T-helper 22 cell (primary cell): Measurements from ENCODE around the gene KRT75.
"Not testable (repeated sequence)": the region's sequence is repeated elsewhere in the genome, so short reads cannot be mapped to it uniquely, and the experiment has no call there.

Experiments
- DNase-seq: peaks from one replicate; pipeline ENCODE4 v3.0.0-alpha.2; 2020; ENCODE audit warnings: low read depth

The KRT75 gene

DNA sequence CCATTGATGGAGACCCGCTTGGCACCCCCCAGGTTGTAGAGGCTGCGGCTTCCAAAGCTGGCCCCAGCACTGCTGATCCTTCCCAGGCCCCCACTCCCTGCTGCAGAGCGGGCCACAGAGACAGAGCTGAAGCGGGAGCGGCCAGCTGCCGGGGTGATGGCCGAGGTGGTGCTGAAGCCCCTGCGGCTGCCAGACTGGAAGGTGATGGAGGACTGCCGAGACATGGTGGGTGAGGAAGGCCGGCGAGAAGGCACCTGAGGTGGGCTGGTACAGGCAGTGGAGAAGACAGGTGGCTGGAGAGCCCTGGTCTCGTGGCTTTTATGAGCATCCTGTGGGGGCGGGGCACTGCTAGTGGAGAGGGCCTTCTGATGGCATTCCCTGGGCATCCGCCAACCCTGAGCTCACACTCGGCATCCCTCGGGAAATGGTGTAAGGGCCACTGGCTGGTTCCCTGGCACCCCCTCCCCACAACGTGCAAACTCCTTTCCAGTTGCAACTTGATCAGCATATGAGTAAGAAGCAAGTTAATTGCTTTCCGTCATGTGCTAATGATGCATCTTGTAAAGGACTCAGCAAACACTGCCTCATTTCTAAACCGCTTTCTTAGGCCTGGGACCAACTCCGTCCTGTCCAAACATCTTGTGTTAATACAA is at the start of gene KRT75:
Gene KRT75 (minus strand): TSS at position 291 of the 653 bp plus-strand sequence. CDS start 67 bp downstream, at position 224.
- DNase-seq = no peak

DNA sequence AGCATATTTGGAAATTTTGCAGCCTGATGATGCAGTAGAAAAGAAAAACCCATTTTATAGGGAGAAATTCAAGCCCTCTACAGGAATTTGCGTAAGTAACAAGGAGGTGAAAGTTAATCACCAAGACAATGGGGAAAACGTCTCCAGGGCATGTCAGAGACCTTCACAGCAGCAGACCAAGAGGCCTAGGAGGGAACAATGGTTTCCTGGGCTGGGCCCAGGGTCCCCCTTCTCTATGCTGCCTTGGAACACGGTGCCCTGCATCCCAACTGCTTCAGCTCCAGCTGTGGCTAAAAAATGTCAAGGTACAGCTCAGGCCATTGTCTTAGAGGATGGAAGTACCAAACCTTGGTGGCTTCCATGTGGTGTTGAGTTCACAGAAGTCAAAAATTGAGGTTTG is 45.9 kb upstream of the KRT75 start:
- no peak for DNase-seq

DNA sequence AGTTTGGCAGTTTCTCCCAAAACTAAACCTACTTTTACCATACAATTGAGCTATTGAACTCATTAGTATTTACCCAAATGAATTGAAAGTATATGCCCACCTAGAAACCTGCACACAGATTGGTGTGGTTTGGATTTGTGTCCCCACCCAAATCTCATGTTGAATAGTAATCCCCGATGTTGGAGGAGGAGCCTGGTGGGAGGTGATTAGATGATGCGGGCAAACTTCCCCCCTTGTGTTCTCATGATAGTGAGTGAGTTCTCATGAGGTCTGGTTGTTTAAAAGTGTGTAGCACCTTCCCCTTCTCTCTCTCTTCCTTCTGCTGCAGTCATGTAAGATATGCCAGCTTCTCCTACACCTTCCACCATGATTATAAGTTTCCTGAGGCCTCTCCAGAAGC is 43.5 kb upstream of the KRT75 start:
- no peak for DNase-seq

DNA sequence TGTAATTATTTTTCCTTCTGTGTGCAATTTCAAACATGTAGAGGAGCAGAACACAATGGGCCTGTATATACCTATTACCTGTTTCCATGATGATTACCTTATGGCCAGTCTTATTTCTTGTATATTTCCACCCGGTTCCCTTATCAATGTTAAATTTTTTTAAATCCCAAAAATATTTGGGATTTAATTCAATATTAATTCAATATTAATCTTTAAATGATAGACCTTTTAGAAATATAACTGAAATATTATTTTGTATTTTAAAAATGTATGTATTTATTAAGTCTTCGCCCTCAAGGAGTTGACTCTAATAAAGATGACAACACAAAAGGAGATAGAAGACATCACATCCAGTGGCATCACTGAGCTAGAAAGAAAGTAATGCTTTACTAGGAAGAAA is 40.0 kb upstream of the KRT75 start:
- DNase-seq = no peak

DNA sequence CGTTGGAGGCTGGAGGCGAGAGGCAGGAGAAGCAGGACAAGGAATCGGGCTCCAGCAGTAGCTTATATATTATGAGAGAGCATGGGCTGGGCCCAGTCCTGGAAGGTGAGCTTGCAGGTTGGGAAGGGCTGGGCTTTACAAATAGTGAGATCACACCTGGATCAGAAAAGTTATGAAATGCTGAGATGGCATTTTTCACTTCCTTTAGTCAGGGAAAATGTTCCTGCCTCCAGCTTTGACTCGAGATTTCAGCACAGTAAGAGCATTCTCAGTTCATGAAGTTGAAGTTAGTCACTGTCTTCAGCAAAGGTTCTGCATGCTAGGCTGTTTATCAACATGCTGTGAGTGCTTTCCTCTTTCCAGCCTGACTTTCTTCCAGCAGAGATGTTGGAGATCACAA is 39.6 kb upstream of the KRT75 start, which contains the start of gene KRT6C:
Gene KRT6C (minus strand): TSS at position 38 of the 400 bp plus-strand sequence. CDS start 68 bp downstream, outside the sequence.
- no peak for DNase-seq

DNA sequence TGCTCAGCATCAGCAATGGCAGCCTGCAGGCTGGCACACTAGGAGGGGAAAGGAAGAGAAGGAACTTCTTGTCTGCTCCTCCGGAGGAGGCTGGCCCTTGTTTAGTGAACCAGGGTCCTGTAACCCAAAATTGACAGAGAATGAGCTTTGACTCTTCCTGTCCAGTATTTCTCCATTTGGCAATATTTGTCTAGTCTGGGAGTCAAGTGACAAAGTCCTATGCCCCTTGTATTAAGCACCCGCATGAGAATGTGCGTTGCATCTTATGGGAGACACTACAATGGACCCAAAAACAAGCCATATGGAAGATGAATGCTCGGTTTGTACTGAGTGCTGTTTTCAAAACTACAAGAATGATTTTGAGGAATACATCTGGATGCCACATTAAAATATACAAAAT is 35.7 kb upstream of the KRT75 start:
- DNase-seq = no peak

DNA sequence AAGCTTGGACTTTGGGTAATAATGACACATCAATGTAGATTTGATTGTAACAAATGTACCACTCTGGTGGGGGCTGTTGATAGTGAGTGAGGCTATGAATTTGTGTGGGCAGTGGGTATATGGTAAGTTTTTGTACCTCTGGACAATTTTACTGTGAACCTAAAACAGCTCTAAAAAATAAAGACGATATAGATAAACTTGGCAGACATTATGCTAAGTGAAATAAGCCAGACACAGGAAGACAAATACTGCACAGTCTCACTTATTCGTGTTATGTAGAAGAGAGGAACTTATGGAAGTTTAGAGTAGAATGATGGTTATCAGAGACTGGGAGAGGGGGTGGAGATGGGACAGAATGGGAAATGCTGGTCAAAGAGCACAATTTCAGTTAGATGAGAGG is 30.7 kb upstream of the KRT75 start:
- no peak for DNase-seq

DNA sequence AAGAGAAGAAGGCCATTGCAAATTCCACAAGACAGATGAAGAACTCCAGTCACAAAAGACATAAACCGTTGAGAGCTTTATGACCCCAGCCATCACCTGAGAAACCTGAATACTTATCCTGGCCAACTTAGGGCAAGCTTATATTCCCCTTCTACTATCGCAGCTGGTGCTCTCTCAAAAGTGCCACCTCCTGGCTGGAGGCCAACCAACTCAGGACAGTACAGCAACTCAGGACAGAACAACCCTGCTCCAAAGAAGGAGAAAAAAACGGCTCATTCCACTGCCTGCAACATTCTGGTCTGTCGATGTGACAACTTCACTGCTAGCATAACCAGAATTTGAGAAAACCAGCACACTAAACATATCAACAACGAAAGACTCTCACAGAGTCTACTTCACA is 27.5 kb upstream of the KRT75 start:
- DNase-seq = no peak

DNA sequence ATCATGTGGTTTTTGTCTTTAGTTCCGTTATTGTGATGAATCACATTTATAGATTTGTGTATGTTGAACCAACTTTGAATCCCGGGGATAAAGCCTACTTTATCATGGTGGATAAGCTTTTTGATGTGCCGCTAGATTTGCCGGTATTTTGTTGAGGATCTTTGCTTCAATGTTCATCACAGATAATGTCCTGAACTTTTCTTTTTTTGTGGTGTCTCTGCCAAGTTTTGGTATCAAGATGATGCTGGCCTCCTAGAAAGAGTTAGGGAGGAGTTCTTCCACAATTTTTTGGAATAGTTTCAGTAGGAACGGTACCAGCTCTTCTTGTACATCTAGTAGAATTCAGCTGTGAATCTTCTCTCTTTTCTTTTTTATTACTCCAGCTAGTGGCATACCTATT is 24.7 kb upstream of the KRT75 start:
- no peak for DNase-seq

DNA sequence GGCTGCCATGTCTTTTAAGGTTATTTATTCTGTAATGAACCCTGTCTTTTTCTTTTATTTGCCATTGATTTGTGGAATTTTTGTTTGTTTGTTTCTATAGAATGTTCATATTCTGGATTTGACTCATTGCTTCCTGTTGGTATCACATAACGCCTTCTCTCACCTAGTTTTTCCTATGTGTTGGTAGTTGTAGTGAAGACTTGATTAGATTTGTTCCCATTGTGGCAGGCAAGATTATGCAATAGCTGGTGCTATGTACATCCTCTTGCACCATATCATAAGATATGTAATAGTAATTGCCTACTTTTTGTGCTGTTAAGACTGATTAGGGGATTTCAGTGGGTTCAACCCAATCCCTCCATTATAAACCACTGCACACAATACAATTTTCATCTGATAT is 21.6 kb upstream of the KRT75 start:
- DNase-seq = no peak

DNA sequence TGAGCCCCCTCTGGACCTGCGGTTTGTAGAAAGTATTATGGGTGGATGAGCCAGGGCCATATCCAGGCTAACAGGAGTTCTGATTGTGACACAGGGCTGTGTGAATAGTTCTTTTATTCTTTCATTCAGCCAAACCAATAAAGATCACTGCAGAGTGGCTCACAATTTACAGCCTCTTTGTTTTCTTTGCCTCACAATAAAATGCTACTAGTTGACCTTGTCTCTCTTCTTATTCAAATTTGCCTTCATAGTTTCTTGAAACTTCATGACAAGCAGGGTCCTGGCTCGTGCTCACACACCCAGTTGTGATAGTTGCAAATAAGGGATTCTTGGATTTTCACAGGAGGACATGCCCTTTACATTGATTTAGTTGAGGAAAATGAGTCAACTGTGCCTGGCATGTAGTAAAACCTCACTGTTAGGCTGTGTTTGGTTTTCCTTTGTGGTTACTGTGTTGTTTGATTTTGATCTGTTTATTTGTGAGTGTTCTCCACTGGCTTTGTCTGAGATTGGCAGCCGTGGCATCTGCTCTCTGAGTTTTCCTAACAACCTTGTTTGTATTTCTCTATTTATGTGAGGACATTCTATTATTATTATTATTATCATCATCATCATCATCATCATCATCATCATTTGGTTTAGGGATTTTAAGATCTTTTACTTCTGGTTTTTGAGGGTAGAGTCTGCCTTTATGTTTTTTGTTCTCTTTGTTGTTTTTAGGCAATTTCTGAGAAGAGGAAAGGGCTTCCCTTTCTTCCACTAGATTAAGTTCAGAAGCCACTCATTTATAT is 20.4 kb upstream of the KRT75 start:
- no peak for DNase-seq

DNA sequence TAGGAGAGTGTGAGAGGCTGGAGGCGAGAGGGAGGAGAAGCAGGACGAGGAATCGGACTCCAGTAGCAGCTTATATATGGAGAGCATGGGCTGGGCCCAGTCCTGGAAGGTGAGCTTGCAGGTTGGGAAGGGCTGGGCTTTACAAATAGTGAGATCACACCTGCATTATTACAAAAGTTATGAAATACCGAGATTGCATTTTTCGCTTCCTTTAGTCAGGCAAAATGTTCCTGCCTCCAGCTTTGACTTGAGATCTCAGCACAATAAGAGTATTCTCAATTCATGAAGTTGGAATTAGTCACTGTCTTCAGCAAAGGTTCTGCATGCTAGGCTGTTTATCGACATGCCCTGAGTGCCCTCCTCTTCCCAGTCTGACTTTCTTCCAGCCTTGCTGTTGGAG is 17.9 kb upstream of the KRT75 start, which contains the start of gene KRT6B:
Gene KRT6B (minus strand): TSS at position 46 of the 400 bp plus-strand sequence. CDS start 68 bp downstream, outside the sequence.
- no peak for DNase-seq

DNA sequence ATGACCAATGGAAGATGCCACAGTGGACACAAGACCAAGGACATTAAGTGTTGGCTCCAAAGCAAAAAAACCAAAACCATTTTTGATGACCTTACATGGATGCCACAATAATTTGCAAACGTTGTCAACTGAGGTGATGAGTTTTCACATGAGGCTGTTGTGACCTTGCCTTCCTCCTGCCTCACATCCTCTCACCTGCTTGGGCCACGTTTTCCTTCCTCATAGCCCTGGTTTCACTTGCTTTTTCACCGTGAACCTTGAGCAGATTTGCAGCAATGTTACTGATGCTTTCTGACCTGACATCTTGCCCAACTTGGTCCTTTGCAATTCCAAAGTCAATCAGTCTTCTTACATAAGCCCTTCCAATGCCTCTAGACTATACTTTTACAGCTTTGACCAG is 14.1 kb upstream of the KRT75 start:
- no peak for DNase-seq

DNA sequence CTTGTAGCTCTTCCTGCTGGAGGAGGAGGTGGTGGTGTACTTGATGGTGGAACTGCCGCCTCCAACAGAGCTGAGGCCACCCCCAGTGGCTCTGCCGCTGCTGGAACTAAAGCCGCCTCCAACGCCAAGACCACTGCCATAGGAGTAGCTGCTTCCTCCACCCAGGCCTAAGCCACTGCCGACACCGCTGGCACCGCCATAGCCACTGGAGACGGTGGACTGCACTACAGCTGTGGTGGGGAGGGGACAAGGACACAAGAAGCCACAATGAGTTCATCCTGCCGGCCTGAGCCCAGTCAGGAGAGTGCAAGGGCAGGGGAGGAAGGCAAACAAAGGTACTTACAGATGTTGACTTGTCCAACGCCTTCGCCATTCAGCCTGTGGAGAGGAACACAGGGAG is 13.0 kb upstream of the KRT75 start:
- not testable (repeated sequence) for DNase-seq

DNA sequence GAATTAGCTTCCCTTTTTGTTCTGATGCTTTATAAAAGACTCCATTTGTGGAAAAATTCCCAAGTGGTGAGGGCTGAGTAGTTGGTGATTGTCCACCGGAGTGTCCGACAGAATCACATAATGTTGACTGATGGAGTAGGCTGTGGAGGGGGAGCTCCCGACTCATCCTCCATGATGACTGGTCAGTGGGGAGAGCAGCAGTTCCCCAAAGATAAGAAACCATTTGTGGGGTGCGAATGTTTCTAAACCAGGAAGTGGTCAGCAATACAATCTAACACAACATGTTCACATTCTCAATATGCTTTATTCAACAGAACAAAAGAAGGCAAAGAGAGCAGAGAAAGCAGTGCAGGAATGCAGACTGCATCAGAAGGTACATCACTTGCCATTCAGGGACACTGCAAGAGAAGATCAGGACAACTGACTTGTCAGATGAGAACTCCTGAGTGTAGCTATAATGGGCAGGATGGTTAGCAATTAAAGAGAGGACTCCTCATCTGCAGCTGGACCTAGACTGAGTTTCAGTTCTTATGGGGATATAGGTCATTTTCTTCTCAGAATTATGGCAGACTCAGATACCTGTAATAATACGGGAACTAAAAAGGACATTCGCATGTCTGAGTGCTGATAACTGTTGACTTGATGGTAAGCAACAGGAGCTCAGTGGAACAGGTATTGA is 12.3 kb upstream of the KRT75 start:
- no peak for DNase-seq

DNA sequence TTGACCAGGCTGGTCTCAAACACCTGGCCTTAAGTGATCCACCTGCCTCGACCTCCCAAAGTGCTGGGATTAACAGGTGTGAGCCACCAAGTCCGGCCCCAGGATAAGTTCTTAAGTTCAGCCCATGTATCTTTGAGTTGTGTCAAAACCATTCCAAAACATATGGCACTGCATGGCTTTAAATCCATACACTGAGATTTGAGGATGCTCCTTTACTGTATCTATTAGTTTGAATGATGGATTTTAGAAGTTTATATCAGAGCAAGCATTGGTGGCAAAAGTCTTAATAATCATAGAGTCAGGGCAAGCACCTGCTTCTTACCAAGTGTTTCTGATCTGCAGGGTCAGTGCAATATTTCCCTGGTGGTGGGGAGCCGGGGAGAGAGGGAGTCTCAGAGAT is 11.7 kb upstream of the KRT75 start:
- DNase-seq = no peak

DNA sequence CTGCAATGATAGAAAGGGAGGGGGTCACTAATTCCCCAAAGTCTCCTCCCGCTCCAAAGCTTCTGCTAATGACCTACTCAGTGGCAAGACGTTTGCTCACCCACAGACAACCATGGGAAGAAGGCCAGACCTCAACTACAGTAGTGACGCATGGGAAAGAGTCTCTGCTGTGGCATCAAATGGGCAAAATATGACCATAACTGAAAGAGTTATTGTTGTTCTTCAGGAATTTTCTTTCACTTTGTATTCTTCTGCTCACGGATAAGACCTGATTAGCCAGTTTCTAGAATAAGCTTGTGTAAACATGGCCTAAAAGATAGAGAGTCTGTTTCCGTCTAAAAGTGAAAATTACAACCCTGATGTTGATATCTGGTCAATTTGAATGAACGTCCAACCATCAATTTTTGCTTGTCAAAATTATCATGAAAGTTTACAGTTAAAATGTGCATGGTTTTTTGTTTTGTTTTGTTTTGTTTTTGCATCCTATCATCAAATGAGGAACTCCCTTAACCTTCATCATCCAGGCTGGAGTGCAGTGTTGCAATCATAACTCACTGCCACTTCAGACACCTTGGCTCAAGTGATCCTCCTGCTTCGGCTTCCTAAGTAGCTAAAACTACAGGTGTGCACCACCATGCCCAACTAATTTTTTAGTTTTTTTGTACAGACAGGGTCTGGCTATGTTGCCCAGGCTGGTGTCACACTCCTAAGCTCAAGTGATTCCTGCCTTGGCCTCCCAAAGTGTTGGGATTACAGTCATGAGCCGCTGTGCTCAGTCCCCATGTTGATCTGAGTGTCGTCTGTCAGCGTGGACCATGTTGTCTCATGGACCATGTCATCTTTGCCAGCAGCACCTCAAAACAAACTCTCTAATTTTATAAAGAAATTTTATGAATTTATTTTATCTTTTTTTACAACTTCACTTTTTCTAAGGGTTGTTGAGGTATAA is 10.8 kb upstream of the KRT75 start:
- DNase-seq = no peak

DNA sequence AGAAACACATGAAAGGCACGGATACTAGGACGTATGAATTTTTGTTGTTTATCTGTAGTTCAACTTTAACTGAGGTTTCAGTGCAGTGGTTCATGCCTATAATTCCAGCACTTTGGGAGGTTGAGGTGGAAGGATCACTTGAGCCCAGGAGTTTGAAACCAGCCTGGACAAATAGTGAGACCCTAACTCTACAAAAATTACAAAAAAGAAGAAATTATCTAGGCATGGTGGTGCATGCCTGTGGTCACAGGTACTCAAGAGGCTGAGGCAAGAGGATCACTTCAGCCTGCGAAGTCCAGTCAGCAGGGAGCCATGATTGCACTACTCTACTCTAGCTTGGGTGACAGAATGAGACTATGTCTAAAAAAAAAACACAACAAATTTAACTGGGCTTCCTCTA is 9.8 kb upstream of the KRT75 start:
- DNase-seq = no peak

DNA sequence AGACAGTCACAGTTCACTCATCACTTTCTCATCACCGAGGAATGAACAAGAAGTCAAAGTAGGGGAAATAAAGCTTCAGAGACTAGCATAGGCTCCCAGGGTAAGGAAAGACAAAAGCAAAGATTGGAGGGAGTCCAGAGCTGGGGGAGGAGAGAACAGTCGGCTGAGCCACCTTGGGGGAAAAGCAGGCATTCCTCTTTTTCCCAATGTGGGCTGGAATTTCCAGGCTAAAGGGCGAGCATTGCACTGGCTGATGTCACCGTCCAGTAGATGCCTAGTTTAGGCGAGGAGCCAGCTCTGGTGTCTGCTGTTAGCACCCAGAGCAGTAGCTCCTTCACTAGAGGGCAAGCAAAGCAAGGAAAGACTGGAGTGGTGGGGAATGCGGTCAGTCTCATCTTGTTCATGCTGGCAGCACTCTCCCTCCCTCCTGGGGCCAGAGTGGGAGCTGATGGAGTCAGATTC is 8.5 kb upstream of the KRT75 start:
- no peak for DNase-seq

DNA sequence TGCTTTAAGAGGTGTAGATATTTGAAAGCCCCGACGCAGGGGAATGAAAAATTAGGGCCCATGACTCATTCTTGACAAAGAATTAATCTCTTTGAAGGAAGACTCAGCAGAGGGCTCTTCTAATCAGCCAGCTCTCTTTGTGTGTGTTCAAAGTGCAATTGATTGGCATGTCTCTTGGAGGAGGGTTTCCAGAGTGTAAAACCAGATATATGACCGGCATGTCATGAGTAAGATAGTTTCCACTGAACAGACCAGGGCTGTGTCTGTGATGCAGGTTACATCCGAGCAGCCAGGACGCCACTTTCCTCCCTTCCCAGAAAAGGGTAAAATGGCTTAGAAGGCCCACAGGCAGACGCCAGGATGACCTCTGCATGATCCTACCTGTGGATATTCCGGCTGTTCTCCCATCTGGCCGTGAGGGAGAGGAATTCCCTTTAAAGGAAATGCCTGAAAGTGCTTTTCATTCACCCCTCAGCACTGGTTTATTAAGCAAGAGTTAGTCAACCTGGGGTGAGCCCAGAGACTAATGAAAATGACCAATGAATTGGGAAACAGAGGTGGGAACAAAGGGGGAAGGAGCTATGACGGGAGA is 7.2 kb upstream of the KRT75 start:
- DNase-seq = no peak

DNA sequence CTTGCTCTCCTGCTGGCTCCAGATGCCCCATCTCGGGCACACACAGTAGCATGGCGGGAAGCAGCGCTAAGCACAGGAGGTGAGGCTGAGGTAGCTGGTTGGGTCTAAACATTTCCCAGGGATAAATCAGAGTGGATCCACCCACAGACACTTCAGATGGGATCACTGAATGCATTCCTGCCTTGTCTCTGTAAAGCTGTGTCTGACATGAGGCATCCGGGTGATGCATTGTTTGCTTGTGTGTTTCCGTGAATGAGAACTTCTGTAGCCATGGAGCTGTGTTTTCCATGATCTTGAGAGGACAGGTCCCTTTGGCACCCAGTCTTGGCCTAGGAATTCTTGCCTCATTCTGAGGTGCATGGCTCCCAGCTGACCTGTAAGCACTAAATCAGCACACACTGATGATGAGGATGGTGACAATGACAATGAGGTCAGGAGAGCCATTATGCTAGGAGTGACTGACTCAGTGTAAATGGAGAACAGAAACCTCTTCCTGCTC is 6.7 kb upstream of the KRT75 start:
- no peak for DNase-seq
